ENCODE data around the gene APLN.

The APLN gene

DNA sequence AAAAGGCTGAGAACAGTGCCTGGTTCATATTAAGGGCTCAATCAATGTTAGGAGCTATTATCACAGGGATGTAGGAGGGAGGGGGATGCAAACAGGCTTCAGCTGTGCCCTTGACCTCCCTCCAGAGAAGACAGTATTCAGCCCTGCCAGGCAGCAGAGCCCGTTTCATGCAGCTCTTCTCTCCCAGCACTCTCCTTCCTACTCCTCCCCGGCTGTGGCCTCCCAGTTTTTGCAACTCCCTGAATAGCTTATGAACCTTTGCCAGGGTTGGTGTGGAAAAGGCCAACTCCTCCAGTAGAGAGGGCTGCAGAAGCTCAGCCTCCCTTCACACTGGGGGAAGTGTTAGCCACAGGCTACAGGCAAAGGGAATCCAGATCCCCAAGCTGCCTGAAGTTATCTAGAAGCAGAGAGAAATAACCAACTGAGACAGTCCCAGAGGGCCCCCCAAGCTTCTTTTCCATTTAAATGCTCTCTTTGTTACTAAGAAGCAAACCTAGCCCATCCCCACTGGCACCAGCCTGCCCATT is 31.7 kb upstream of the APLN start:
- H3K4me1 Mint-ChIP-seq (ENCODE audit: low read depth), result peaks cover 7% of the 10 kb centered on the region
- intact Hi-C loops (cut with micrococcal nuclease), result no loop called here
- no peak overlapping the region for H3K4me3 Mint-ChIP-seq
- no peaks in the 10 kb centered on the region for H3K9me3 Mint-ChIP-seq
- no peaks in the 10 kb centered on the region for H3K27me3 Mint-ChIP-seq
- no peaks in the 10 kb centered on the region for H3K36me3 Mint-ChIP-seq (ENCODE audit: low read depth)
- H3K27ac Mint-ChIP-seq, result no peak overlapping the region

DNA sequence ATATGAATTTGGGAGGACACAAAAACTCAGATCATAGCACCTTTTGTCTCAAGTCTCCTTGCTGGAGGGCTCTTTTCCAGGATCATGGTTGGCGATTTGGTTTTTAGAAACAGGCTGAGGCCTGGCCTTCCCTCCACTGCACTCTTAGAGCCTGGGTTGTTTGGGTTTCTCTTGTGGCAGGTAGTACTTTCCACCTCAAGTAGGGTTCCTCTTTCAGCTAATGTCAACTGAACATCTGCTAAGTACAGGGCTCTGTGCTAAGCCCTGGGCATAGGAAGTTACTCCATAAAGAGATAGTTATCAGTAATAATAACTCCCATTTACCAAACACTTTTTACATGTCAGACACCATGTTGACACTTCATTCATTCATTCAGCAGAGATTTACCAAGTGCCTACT is 28.2 kb upstream of the APLN start:
- H3K36me3 Mint-ChIP-seq (ENCODE audit: low read depth), result no peaks in the 10 kb centered on the region
- no peak overlapping the region for H3K4me3 Mint-ChIP-seq
- H3K4me1 Mint-ChIP-seq (ENCODE audit: low read depth), result peaks cover 1% of the 10 kb centered on the region
- H3K9me3 Mint-ChIP-seq, result no peaks in the 10 kb centered on the region
- no peak overlapping the region for H3K27ac Mint-ChIP-seq
- peaks cover 3% of the 10 kb centered on the region for H3K27me3 Mint-ChIP-seq
- intact Hi-C loops (cut with micrococcal nuclease), result no loop called here

DNA sequence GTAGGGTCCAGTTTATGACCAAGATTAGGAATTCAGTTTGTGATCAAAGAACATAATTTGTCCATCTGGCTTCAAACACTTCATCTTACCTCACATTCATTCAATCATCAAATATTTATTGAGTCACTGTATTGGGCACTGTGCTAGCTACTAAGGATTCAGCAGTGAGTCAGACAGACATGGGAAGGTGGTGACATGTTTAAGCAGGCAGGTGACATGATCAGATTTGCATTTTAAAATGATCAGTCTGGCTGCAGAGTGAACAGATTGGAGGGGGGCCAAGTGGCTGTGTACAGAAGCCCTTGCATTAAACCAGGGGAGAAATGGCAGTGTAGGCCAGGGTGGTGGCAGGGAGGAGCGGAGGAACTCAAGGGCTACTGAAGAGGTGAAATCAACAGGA is 25.1 kb upstream of the APLN start:
- intact Hi-C loops (cut with micrococcal nuclease), result no loop called here
- no peaks in the 10 kb centered on the region for H3K36me3 Mint-ChIP-seq (ENCODE audit: low read depth)
- no peak overlapping the region for H3K4me3 Mint-ChIP-seq
- peaks cover 19% of the 10 kb centered on the region for H3K4me1 Mint-ChIP-seq (ENCODE audit: low read depth)
- H3K9me3 Mint-ChIP-seq, result no peaks in the 10 kb centered on the region
- H3K27ac Mint-ChIP-seq, result no peak overlapping the region
- peaks cover 3% of the 10 kb centered on the region for H3K27me3 Mint-ChIP-seq

DNA sequence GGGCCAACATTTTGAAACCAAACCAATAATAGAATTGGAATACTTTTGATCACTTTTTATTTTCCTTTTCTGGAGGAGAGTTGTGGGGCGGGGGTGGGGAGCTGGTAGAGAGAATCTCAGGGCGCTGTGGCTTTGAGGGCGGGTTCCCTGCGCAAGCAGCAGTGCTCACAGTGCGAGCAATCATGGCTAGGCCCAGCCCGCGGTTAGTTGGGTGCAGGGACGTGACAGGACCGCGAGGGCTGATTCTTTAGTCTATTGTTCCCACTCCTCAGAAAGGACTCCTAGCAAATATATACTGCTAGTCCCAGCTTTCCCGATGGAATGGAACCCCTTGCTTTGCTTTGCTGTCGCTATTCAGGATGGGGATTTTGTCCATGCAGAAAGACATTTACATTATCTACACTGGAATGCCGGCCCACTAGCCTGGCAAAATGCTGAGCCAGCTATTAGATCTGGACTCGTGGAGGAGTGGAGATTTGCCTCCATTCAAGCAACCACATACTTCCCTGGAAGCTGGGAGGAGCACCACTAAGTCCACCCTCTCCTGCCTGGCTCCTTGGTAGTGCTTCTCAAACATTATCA is 23.9 kb upstream of the APLN start:
- H3K9me3 Mint-ChIP-seq, result no peaks in the 10 kb centered on the region
- no peaks in the 10 kb centered on the region for H3K36me3 Mint-ChIP-seq (ENCODE audit: low read depth)
- peak overlapping the region; percentile 68 for H3K4me3 Mint-ChIP-seq
- H3K27ac Mint-ChIP-seq, result peak overlapping the region; percentile 75
- intact Hi-C loops (cut with micrococcal nuclease), result no loop called here
- peaks cover 19% of the 10 kb centered on the region for H3K4me1 Mint-ChIP-seq (ENCODE audit: low read depth)
- peaks cover 3% of the 10 kb centered on the region for H3K27me3 Mint-ChIP-seq

DNA sequence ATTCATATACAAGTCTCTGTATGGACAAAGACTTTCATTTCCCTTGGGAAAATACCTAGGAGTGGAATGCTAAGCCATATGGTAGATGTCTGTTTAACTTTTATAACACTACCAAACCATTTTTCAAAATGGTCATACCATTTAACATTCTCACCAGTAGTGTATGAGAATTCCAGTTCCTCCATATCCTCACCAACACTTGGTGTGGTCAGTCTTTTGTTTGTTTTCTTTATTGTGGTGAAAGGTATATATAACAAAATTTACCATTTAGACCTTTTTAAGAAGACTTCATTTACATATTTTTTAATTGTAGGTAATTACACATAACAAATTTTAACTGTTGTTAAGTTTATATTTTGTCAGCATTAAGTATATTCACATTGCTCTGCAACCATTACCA is 12.7 kb upstream of the APLN start:
- no peak overlapping the region for H3K27ac Mint-ChIP-seq
- peaks cover 13% of the 10 kb centered on the region for H3K27me3 Mint-ChIP-seq
- H3K36me3 Mint-ChIP-seq (ENCODE audit: low read depth), result no peaks in the 10 kb centered on the region
- H3K9me3 Mint-ChIP-seq, result peaks cover 9% of the 10 kb centered on the region
- peaks cover 9% of the 10 kb centered on the region for H3K4me1 Mint-ChIP-seq (ENCODE audit: low read depth)
- H3K4me3 Mint-ChIP-seq, result no peak overlapping the region
- intact Hi-C loops (cut with micrococcal nuclease), result no loop called here

- peaks cover 9% of the 10 kb centered on the region for H3K4me1 Mint-ChIP-seq (ENCODE audit: low read depth)
- H3K27me3 Mint-ChIP-seq, result peaks cover 13% of the 10 kb centered on the region
- H3K4me3 Mint-ChIP-seq, result no peak overlapping the region
- intact Hi-C loops (cut with micrococcal nuclease), result no loop called here
- H3K36me3 Mint-ChIP-seq (ENCODE audit: low read depth), result no peaks in the 10 kb centered on the region
- H3K9me3 Mint-ChIP-seq, result peaks cover 9% of the 10 kb centered on the region
- no peak overlapping the region for H3K27ac Mint-ChIP-seq
These were observed 11.3 kb upstream of the APLN start for GRCh38 chrX:129665916-129666644.

- peaks cover 9% of the 10 kb centered on the region for H3K9me3 Mint-ChIP-seq
- H3K4me1 Mint-ChIP-seq (ENCODE audit: low read depth), result peaks cover 9% of the 10 kb centered on the region
- intact Hi-C loops (cut with micrococcal nuclease), result no loop called here
These were observed 8.4 kb upstream of the APLN start for GRCh38 chrX:129663171-129663570.

DNA sequence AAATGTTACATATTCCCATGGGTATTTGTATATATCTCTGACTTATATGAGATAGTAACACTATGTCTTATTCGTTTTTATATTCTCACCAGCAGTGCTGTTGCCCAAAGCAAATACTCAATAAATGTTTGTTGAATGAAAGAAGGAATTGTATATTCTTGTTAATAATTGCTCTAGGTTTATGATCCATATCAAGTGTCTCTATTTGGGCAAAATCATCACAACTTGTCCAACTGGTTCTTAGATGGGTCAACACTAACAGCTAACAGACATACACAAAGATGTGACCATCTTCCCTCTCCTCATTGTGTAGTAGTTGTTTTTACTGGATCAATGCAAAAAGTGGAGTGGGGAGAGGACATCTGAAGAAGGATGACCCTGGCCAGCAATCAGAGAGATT is 6.6 kb upstream of the APLN start:
- Mint-ChIP-seq H3K27me3 (peaks cover 11% of the 10 kb centered on the region), H3K4me1 (ENCODE audit: low read depth) (peaks cover 9% of the 10 kb centered on the region), H3K4me3 (no peak overlapping the region), H3K36me3 (ENCODE audit: low read depth) (no peaks in the 10 kb centered on the region), H3K27ac (no peak overlapping the region), H3K9me3 (no peaks in the 10 kb centered on the region)
- intact Hi-C loops (cut with micrococcal nuclease), result no loop called here

More at GRCh38 chrX:129663171-129663570, 8.4 kb upstream of the APLN start:
- Mint-ChIP-seq H3K27me3 (peaks cover 13% of the 10 kb centered on the region), H3K4me3 (no peak overlapping the region), H3K36me3 (ENCODE audit: low read depth) (no peaks in the 10 kb centered on the region), H3K27ac (no peak overlapping the region)

DNA sequence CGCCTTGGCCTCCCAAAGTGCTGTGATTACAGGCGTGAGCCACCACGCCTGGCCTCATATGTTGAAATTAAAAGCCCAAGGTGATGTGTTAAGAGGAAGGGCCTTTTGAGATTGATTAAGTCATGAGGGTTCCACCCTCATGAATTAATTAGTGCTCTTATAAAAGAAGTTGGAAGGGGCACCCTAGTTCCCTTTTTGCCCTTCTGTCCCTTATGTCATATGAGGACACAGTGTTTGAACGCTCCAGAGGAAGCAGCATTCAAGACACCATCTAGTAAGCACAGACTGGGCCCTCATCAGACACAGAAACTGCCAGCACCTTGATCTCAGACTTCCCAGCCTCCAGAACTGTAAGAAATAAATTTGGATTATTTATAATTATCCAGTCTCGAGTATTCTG is 5.1 kb upstream of the APLN start:
- Mint-ChIP-seq H3K36me3 (ENCODE audit: low read depth) (no peaks in the 10 kb centered on the region), H3K4me1 (ENCODE audit: low read depth) (peaks cover 16% of the 10 kb centered on the region), H3K9me3 (no peaks in the 10 kb centered on the region), H3K27me3 (peaks cover 15% of the 10 kb centered on the region), H3K4me3 (no peak overlapping the region), H3K27ac (no peak overlapping the region)
- intact Hi-C loops (cut with micrococcal nuclease), result no loop called here

GRCh38 chrX:129659141-129659540 is 4.4 kb upstream of the APLN start:
- peaks cover 17% of the 10 kb centered on the region for H3K27me3 Mint-ChIP-seq
- intact Hi-C loops (cut with micrococcal nuclease), result no loop called here
- no peak overlapping the region for H3K4me3 Mint-ChIP-seq
- H3K27ac Mint-ChIP-seq, result no peak overlapping the region
- H3K4me1 Mint-ChIP-seq (ENCODE audit: low read depth), result peaks cover 20% of the 10 kb centered on the region
- no peaks in the 10 kb centered on the region for H3K9me3 Mint-ChIP-seq
- H3K36me3 Mint-ChIP-seq (ENCODE audit: low read depth), result no peaks in the 10 kb centered on the region

GRCh38 chrX:129658429-129658828 is 3.7 kb upstream of the APLN start:
- no peak overlapping the region for H3K4me3 Mint-ChIP-seq
- intact Hi-C loops (cut with micrococcal nuclease), result no loop called here
- H3K9me3 Mint-ChIP-seq, result no peaks in the 10 kb centered on the region
- peaks cover 26% of the 10 kb centered on the region for H3K4me1 Mint-ChIP-seq (ENCODE audit: low read depth)
- no peak overlapping the region for H3K27ac Mint-ChIP-seq
- H3K27me3 Mint-ChIP-seq, result peaks cover 23% of the 10 kb centered on the region
- H3K36me3 Mint-ChIP-seq (ENCODE audit: low read depth), result no peaks in the 10 kb centered on the region

DNA sequence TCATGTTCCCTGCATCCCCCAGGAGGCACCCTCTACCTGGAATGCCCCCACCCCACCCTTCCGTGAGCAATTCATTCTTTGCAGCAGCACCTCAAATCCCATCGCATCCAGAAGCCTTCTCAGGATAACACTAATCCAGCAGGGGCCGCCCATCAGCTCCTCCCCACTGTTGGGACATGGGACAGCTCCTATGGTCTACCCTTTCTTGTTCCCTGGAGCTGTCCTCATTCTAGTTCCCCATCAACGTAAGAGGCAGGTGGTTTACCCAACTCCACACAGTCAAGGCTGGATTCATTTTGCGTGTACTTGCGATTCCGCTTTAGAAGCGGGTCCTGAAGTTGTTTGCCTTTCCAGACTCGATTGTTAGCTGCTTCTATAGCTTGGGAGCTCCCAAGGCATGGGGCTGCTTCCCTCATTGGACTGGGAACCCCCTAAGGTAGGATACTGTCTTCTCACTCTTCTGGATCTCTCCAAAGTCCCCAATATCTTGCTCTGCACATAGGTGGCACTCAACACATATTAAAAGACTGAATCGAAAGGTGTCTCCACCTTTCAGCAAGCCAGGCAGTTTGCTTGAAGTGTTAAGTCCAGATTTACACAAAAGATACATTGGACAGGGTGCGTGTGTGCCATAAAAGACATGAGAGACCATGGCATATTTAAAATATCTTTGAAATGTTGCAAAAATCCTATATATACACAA is 942 bp upstream of the APLN start:
- no peaks in the 10 kb centered on the region for H3K36me3 Mint-ChIP-seq (ENCODE audit: low read depth)
- H3K4me3 Mint-ChIP-seq, result peak overlapping the region; percentile 62
- H3K4me1 Mint-ChIP-seq (ENCODE audit: low read depth), result peaks cover 27% of the 10 kb centered on the region
- H3K27me3 Mint-ChIP-seq, result peaks cover 48% of the 10 kb centered on the region
- no peaks in the 10 kb centered on the region for H3K9me3 Mint-ChIP-seq
- intact Hi-C loops (cut with micrococcal nuclease), result no loop called here
- no peak overlapping the region for H3K27ac Mint-ChIP-seq

GRCh38 chrX:129653971-129654651 is 645 bp downstream of the APLN start:
- H3K4me3 Mint-ChIP-seq, result peak overlapping the region; percentile 80
- no peaks in the 10 kb centered on the region for H3K9me3 Mint-ChIP-seq
- H3K4me1 Mint-ChIP-seq (ENCODE audit: low read depth), result peaks cover 27% of the 10 kb centered on the region
- H3K27ac Mint-ChIP-seq, result no peak overlapping the region
- peaks cover 52% of the 10 kb centered on the region for H3K27me3 Mint-ChIP-seq
- H3K36me3 Mint-ChIP-seq (ENCODE audit: low read depth), result no peaks in the 10 kb centered on the region
- intact Hi-C loops (cut with micrococcal nuclease), result no loop called here

Data from dendritic cell treated with granulocyte-macrophage colony-stimulating factor and Interleukin-4, amounts not matched to agents 40 ng/mL and 50 ng/mL, for 4 days (primary cell).